DMS53 (cell line): Measurements from ENCODE around the gene SSTR5.
A peak's percentile ranks its signal among the peaks of the same experiment; 100 is the strongest.

Source experiments
- DNase-seq: peaks from one replicate; lab custom pipeline; 2025; lab: John Stamatoyannopoulos, UW

Gene SSTR5

GRCh38 chr16:1054660-1055556, 17.6 kb upstream of the SSTR5 start:
- DNase-seq = peak; percentile 60

DNA sequence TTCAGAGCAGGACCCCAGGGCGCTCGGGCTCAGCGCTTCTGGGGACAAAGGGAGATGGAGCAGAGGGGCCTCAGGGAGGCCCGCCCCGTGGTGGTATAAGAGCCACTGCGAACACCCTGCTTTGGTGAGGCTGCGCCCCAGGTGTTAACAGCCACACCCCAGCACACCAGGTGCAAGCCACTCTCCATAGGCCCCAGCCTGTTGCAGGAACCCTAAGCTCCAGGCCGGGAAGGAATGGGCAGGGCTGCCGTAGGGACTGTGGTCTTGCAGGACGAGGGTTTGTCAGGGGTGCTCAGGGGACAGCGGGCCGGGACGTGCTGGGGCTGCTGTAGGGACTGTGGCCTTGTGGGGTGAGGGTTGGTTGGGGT, 17.0 kb upstream of the SSTR5 start:
- DNase-seq = no peak

DNA sequence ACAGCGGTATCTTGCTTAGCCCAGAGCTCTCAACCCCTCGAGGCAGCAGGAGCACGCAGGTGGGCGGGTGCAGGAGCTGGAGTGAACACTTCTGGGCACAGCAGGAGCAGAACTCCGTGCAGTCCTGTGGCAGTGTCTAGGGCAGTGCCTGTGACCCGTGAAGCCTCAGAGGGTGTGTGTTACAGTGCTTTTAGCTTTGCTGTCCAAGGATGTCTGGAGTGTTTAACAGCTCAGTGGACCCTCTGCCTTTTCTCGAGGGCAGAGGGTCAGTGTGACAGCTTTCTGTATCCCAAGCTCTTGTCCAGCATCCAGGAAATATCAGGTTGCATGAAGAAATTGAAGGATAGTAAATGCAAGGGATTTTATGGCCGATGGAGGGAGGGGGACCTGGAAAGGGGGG, 16.4 kb upstream of the SSTR5 start:
- DNase-seq = no peak

DNA sequence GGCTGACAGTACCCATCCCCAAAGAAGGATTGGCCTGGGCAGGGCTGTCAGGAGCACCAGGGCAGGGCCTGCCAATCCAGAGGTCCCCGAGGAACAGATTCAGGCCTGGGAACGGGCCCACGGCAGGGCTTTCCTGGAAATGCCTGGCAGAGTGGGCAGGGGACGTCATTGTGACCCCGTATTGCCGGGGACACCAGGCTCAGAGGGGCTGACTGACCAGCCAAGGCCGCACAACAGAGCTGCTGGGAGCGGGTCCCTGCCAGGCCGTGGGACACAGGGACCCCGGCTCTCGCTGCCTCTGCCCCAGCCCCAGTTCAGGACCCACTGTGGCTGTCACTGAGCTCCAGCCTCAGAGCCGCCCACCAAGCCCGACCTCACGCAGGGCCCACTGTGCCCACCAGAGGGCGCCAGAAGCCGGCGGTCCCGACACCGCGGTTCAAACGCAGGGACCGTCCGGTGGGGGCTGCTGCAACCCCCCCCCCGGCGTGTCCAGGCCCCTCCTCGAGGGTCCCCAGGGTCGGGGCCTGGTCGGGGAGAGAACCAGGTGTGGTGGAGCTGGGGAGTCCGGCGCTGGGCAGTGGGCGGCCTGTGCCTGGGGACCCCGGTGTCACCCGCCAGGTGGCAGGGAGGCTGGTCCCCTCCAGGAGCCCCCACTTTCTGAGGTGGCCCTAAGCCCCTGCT, 15.2 kb upstream of the SSTR5 start:
- no peak for DNase-seq

GRCh38 chr16:1058216-1058615, 14.3 kb upstream of the SSTR5 start:
- DNase-seq = no peak

DNA sequence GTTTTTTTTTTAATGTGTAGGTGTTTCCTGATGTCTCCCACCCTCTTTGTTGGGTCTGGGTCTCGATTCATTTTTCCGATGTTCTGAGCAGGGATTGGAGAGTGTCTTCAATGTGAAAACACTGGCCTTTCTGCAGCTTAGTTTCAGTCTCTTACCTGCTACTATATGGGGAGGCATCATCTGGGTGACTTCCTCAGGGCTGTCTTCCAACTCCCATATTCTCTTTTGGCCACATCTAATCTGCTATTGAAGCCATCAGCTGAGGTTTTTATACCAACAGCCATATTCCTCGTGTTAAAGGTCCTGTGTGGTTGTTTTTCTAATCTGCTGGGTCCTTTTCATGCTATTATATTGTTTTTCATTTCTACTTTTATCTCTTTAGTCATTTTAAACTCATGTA, 13.2 kb upstream of the SSTR5 start:
- DNase-seq = no peak

DNA sequence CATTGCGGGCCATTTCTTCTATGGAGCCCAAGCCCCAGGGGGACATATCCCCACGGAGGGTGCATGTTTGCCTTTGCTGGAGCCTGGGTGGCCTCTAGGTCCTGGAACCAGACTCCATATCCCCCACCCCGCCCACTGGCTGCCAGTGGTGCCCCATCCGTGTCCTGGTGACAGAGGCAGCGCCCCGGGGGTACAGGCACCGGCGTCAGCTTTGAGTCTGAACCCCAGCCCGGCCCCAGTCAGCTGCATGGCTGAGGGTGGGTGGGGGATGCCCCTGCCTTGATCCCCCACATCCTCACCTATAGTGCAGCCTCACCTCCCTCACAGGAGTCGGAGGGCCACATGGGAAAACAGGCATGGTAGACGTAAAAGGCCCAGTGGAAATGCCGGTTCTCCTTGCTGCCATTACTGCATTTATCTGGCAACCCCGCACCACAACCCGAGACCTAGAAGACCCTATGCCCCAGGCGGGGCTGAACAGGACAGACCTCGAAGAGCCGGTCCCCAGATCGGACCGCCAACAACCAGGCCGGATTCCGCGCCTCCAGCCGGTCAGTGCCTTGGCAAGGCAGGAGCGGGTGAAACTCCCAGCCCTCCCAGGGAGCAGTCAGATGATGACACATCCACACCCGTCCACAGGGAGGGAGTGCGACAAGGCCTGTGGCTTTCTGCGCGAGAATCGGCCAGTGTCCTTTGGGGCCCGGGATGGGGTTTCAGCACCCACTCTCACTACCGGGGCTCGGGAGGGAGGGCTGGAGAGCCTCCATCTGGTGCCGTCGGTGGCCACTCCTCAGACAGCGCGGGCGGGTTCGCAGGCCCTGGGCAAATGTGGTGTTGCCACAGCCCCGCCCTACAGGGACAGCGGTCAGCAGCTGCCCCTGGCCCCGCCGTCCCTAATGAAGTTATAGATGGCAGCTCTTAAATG, 11.9 kb upstream of the SSTR5 start:
- no peak for DNase-seq

DNA sequence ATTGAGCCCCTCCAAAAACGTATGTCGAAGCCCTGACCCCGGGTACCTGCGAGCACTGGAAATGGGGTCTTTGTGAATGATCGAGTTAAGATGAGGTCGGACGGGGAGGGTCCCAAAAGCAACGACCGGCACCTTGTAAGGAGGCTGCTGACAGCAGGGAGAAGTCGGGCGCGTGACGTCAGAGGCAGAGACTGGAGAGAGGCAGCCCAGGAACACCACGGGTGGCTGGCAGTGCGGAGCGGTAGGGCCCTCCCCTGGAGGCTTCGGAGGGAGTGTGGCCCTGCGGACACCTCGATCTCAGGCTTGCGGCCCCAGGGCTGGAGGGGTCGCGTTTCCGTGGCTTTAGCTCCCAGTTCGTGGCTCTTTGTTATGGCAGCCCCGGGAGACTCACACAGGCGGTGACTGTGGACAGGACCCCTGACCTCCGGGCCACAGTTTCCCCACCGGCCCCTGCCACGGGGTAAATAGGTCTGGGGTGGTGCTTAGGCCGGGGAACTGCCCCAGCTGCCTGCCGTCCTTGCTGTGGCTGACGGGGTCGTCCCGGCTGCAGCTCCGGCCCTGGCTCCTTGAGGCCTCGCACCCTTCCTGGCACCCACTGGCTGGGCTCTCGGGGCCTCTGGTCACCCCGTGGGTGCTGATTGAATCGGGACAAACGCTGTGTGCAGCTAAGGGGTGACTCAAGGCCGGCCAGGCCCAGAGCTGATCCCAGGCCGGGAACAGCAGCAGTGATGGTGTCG, 10.6 kb upstream of the SSTR5 start:
- DNase-seq = no peak

DNA sequence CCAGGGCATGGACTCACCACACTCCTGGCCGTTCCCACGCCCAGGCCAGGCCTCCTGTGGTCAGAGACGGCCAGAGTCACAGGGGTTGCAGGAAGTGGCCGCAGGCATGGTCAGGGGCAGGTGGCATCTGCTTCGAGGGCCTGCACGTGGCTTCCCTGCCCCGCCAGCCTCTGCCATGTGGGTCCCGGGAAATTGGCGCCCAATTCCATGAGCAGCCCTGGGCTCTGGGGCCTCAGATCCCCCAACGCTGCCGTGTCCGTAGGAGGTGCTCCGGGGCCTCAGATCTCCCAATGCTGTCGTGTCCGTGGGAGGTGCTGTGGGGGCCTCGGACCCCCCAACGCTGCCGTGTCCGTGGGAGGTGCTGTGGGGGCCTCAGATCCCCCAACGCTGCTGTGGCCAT, 9.7 kb upstream of the SSTR5 start:
- DNase-seq = no peak

DNA sequence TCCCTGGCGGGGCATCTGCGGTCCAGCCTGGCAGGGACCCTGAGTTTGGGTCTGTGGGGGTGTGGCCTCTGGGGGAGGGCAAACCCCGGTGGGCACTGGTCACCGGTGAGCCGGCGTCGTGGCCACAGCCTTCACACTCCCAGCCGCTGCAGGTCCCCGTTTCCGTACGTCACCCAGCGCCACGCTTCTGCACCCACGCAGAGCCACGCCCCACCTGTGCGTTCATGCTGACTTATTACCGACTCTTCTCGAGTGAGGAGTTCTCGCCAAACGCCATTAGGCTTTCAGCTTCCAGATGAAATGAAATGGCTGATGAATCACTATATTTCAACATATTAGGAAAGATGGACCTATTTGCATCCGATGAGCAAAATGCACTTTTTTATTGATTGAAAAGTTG, 8.8 kb upstream of the SSTR5 start:
- DNase-seq = no peak

DNA sequence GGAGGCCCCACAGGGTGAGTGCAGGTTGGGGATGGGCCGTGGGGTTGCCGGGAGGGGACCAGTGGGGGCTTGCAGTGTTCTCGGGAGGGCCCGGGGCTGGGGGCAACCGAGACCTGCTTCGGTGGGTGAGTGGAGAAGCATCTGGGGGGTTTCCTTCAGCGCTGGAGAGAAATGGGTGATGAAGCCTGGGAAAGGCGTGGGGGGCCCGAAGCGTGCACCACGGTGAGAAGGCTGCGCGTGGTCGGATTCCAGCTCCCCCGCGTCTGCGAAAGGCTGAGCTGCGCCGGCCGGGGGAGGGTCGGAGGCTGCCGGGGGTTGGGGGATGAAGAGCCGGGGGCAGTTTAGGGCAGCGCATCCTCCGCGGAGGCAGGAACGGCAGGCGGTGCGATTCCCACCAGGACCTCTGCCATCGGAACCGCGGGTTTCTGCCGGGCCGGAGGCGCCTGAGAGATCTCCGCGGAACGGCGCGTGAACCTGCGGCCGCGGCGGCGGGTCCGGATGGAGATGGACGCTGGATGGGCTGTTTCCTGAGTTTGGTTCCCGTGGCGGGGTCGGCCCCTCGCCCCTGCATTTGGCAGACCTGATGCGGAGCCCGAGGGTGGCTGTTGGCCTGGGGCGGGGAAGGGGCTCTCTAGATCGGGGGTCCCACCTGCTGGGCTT, 6.9 kb upstream of the SSTR5 start:
- no peak for DNase-seq

GRCh38 chr16:1066584-1067172, 5.9 kb upstream of the SSTR5 start:
- peak; percentile 37 for DNase-seq

DNA sequence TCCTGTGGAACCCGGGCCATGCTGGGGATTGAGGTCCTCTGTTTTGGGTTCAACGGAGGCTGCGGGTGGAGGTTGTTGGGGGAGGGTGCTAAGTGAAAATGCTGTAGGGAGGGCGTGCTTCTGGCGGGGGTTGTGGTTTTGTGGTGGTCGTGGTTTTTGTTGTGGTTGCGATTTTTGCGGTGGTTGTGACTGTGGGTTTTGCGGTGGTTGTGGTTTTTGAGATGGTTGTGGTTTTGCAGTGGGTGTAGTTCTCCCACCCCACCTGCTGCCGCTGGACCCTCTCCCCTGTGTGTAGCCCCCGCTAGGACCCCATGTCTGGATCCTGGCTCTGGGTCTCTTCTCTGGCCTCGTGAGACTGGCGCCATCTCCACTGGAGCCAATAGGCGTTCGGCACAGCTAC, 4.9 kb upstream of the SSTR5 start:
- no peak for DNase-seq

DNA sequence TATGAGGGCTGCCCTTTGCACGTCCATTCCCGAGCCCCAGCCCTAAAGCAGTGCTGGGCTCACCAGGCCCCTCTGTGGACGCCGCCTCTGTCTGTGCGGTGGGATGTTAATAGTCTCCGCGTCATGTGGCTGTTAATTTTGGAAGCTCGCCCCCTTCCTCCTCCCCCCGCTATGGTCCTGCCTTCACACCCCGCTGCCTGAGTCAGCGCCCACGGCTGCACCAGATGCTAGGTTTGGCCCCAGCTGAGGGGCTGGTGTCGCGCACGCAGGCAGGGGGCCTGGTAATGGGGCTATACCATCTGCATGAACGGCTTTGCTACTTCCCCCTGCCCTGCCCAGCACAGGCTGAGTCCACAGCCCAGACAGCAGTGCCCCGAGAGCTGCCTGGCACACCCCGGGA, 4.1 kb upstream of the SSTR5 start:
- DNase-seq = no peak

DNA sequence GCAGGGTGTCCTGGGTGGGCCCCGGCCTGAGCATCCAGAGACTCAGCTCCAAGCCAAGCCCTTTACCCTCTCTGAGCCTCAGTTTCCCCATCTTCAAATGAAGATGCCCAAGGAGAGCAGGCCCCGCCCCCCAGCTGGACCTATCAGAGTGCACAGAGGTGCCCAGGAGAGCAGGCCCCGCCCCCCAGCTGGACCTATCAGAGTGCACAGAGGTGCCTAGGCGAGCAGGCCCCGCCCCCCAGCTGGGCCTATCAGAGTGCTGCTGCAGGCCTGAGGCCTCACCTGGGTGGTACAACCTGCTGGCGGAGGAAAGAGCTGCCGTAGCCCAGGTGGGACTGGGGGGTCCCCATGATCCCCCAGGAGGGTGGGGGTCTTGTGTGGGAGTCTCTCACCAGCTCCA, 3.4 kb upstream of the SSTR5 start:
- DNase-seq = no peak

GRCh38 chr16:1070084-1070863, 2.3 kb upstream of the SSTR5 start:
- no peak for DNase-seq

GRCh38 chr16:1070864-1071408, 1.6 kb upstream of the SSTR5 start:
- no peak for DNase-seq

GRCh38 chr16:1071561-1072225, 854 bp upstream of the SSTR5 start:
- DNase-seq = peak; percentile 7

DNA sequence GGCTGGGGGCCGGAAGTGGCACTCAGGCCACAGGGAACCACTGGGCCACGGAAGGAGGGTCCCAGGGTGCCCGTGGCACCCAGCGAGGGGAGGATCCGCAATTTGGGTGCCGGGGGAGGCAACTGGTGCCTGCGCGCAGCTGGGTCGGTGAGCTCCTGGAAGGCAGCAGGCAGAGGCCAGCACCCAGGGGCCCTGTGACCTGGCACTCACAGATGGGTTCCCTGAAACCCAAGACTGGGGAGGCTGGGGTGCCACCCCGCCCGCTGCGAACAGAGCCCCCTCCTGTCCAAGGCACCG, 663 bp downstream of the SSTR5 start:
- DNase-seq = no peak
